Osteoblast (primary cell): ENCODE measurements around the gene CADM3. TPM values are rescaled to one million over a fixed set of nuclear protein-coding genes. Genes with fewer than 3 reads are reported as not detected.

Experiments
- DNase-seq: peaks from one replicate; pipeline ENCODE4 v3.0.0; 2011; ENCODE audit warnings: low spot score, mixed read lengths; ENCODE audit not compliant: insufficient read length; ENCODE audit errors: missing footprints
- H2AFZ ChIP-seq: 2 replicates; pipeline ENCODE4 v1.6.0; 2011; ENCODE audit warnings: mild to moderate bottlenecking, low read length
- H3K27ac ChIP-seq: 2 replicates; pipeline ENCODE4 v1.5.1; 2011; ENCODE audit warnings: mild to moderate bottlenecking, low read depth, low read length, moderate library complexity
- H3K27me3 ChIP-seq: 2 replicates; pipeline ENCODE4 v1.6.0; 2012; ENCODE audit warnings: mild to moderate bottlenecking, control low read depth, inconsistent platforms, low read length, moderate library complexity; ENCODE audit not compliant: insufficient read depth
- H3K36me3 ChIP-seq: 2 replicates; pipeline ENCODE4 v1.5.1; 2011; ENCODE audit warnings: mild to moderate bottlenecking, low read length, control low read depth, moderate library complexity; ENCODE audit not compliant: insufficient read depth
- H3K4me1 ChIP-seq: 2 replicates; pipeline ENCODE4 v1.5.1; 2011; ENCODE audit warnings: mild to moderate bottlenecking, low read length, control low read depth, moderate library complexity; ENCODE audit not compliant: insufficient read depth
- H3K4me2 ChIP-seq: 2 replicates; pipeline ENCODE4 v1.6.0; 2011; ENCODE audit warnings: mild to moderate bottlenecking, low read length; ENCODE audit not compliant: insufficient read depth
- H3K4me3 ChIP-seq: fragments of 200-600 bp; sonication (generic); 3 replicates; pipeline ENCODE4 v1.5.1; 2012; ENCODE audit warnings: mild to moderate bottlenecking, low read length, inconsistent platforms; ENCODE audit not compliant: insufficient read depth
- H3K79me2 ChIP-seq: 2 replicates; pipeline ENCODE4 v1.6.0; 2012; ENCODE audit warnings: mild to moderate bottlenecking, low read length, control low read depth, inconsistent platforms; ENCODE audit not compliant: insufficient read depth
- H3K9me3 ChIP-seq: 2 replicates; pipeline ENCODE4 v1.5.1; 2011; ENCODE audit warnings: low read depth, low read length, control low read depth
- H4K20me1 ChIP-seq: 2 replicates; pipeline ENCODE4 v1.6.0; 2012; ENCODE audit warnings: mild to moderate bottlenecking, low read length, control low read depth; ENCODE audit not compliant: insufficient read depth
- CTCF ChIP-seq: IDR thresholded peaks from 2 replicates; pipeline ENCODE4 v1.5.1; 2011; ENCODE audit warnings: mild to moderate bottlenecking, low read depth, low read length, moderate library complexity; ENCODE audit errors: extremely low read depth
- total RNA-seq: library from RNA; depleted of rRNA; stranded (reverse); fragments of >200 nt; gene quantifications from 2 replicates; pipeline ENCODE4 v1.2.3, GENCODE V29; 2012

Gene CADM3
- total RNA-seq, 1 donor = under 0.01 TPM

GRCh38 chr1:159229260-159229885 is 58.0 kb downstream of the CADM3 start:
- Histone ChIP-seq H3K79me2 (no peaks in the 10 kb centered on the region), H3K27ac (no peak overlapping the region), H4K20me1 (no peaks in the 10 kb centered on the region), H3K4me2 (peak overlapping the region; percentile 10), H3K36me3 (no peaks in the 10 kb centered on the region), H3K27me3 (peaks cover 4% of the 10 kb centered on the region), H3K4me3 (no peak overlapping the region), H3K9me3 (no peaks in the 10 kb centered on the region), H2AFZ (peak overlapping the region; percentile 7), H3K4me1 (no peaks in the 10 kb centered on the region)
- peak; percentile 14 for DNase-seq
- no peak for TF ChIP-seq CTCF

GRCh38 chr1:159229896-159230295 is 58.5 kb downstream of the CADM3 start:
- peak; percentile 38 for DNase-seq
- H3K4me1 ChIP-seq = no peaks in the 10 kb centered on the region
- H3K36me3 ChIP-seq = no peaks in the 10 kb centered on the region
- H3K27ac ChIP-seq = no peak overlapping the region
- no peak overlapping the region for H2AFZ ChIP-seq
- TF ChIP-seq CTCF = no peak
- no peaks in the 10 kb centered on the region for H3K79me2 ChIP-seq
- no peaks in the 10 kb centered on the region for H4K20me1 ChIP-seq
- peak overlapping the region; percentile 10 for H3K4me2 ChIP-seq
- peaks cover under 1% of the 10 kb centered on the region for H3K27me3 ChIP-seq
- no peak overlapping the region for H3K4me3 ChIP-seq
- no peaks in the 10 kb centered on the region for H3K9me3 ChIP-seq

- no peaks in the 10 kb centered on the region for H3K36me3 ChIP-seq
Observed at GRCh38 chr1:159239551-159240220, 68.3 kb downstream of the CADM3 start.

More at GRCh38 chr1:159239551-159240220, 68.3 kb downstream of the CADM3 start:
- Histone ChIP-seq H3K4me2 (no peak overlapping the region), H3K79me2 (no peaks in the 10 kb centered on the region), H3K4me1 (no peaks in the 10 kb centered on the region), H3K9me3 (no peaks in the 10 kb centered on the region), H3K4me3 (no peak overlapping the region), H2AFZ (no peak overlapping the region), H4K20me1 (no peaks in the 10 kb centered on the region), H3K27ac (no peak overlapping the region), H3K27me3 (no peaks in the 10 kb centered on the region)
- TF ChIP-seq CTCF = no peak
- DNase-seq = peak; percentile 21
